Measurements from ENCODE around the gene KCNH6.

Gene KCNH6

GRCh38 chr17:63512896-63513644 lies 10.1 kb upstream of the KCNH6 start:
- DNase-seq (ENCODE audit: low spot score): no peak

- no peak for DNase-seq (ENCODE audit: low spot score)
These were observed 8.7 kb upstream of the KCNH6 start for GRCh38 chr17:63514477-63514876.

GRCh38 chr17:63514974-63515373 lies 8.2 kb upstream of the KCNH6 start:
- DNase-seq (ENCODE audit: low spot score): no peak

GRCh38 chr17:63515426-63515825 lies 7.7 kb upstream of the KCNH6 start:
- no peak for DNase-seq (ENCODE audit: low spot score)

- DNase-seq (ENCODE audit: low spot score): no peak
These were observed 6.0 kb upstream of the KCNH6 start for GRCh38 chr17:63516910-63517824.

- no peak for DNase-seq (ENCODE audit: low spot score)
These were observed 5.2 kb upstream of the KCNH6 start for GRCh38 chr17:63517825-63518534.

- DNase-seq (ENCODE audit: low spot score): no peak
These were observed 3.9 kb upstream of the KCNH6 start for GRCh38 chr17:63519116-63519881.

GRCh38 chr17:63519972-63520882 lies 2.9 kb upstream of the KCNH6 start:
- DNase-seq (ENCODE audit: low spot score): no peak

GRCh38 chr17:63524051-63524450 lies 893 bp downstream of the KCNH6 start:
- DNase-seq (ENCODE audit: low spot score): no peak

- no peak for DNase-seq (ENCODE audit: low spot score)
These were observed 2.2 kb downstream of the KCNH6 start for GRCh38 chr17:63525190-63525946.

GRCh38 chr17:63526861-63527260 lies 3.7 kb downstream of the KCNH6 start:
- DNase-seq (ENCODE audit: low spot score): no peak

GRCh38 chr17:63528183-63528582 lies 5.0 kb downstream of the KCNH6 start:
- no peak for DNase-seq (ENCODE audit: low spot score)

- no peak for DNase-seq (ENCODE audit: low spot score)
These were observed 6.8 kb downstream of the KCNH6 start for GRCh38 chr17:63529711-63530556.

- no peak for DNase-seq (ENCODE audit: low spot score)
These were observed 7.4 kb downstream of the KCNH6 start for GRCh38 chr17:63530557-63531021.

- no peak for DNase-seq (ENCODE audit: low spot score)
These were observed 8.1 kb downstream of the KCNH6 start for GRCh38 chr17:63531022-63531965.

- DNase-seq (ENCODE audit: low spot score): no peak
These were observed 10.4 kb downstream of the KCNH6 start for GRCh38 chr17:63533433-63534077.

GRCh38 chr17:63534078-63534570 lies 11.0 kb downstream of the KCNH6 start:
- no peak for DNase-seq (ENCODE audit: low spot score)

All from ecto neural progenitor cell (in vitro differentiated cells).